Ramos (cell line): ENCODE data around the gene ACSM2A.
"Not testable (repeated sequence)": the region's sequence is repeated elsewhere in the genome, so short reads cannot be mapped to it uniquely, and the experiment has no call there.

Experiments used
- in situ Hi-C: fragments of 300-500 bp; cut with MboI; formaldehyde crosslinking; loops from one replicate; pipeline ENCODE4 v1.14.3; 2022; ENCODE audit warnings: low sequenced_read_pairs; ENCODE audit not compliant: unreplicated experiment

The ACSM2A gene

GRCh38 chr16:20536669-20537068, 85.3 kb downstream of the ACSM2A start:
- in situ Hi-C loops: not testable (repeated sequence)
